Daoy (cell line): ENCODE data around the gene B9D2. TPM values are rescaled to one million over a fixed set of nuclear protein-coding genes. Genes with fewer than 3 reads are reported as not detected.
"Not testable (repeated sequence)": the region's sequence is repeated elsewhere in the genome, so short reads cannot be mapped to it uniquely, and the experiment has no call there.

Experiments
- DNase-seq: peaks from one replicate; pipeline ENCODE4 v3.0.0-alpha.2; 2015; ENCODE audit warnings: low read depth
- total RNA-seq: library from RNA; depleted of rRNA; stranded (reverse); fragments of >200 nt; shearing (Covaris generic); gene quantifications from 2 replicates; pipeline ENCODE4 v1.2.3, GENCODE V29; 2014; rRNA removed

Gene B9D2, protein sequence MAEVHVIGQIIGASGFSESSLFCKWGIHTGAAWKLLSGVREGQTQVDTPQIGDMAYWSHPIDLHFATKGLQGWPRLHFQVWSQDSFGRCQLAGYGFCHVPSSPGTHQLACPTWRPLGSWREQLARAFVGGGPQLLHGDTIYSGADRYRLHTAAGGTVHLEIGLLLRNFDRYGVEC
- 4.9 and 14.8 TPM in 2 replicates for total RNA-seq

DNA sequence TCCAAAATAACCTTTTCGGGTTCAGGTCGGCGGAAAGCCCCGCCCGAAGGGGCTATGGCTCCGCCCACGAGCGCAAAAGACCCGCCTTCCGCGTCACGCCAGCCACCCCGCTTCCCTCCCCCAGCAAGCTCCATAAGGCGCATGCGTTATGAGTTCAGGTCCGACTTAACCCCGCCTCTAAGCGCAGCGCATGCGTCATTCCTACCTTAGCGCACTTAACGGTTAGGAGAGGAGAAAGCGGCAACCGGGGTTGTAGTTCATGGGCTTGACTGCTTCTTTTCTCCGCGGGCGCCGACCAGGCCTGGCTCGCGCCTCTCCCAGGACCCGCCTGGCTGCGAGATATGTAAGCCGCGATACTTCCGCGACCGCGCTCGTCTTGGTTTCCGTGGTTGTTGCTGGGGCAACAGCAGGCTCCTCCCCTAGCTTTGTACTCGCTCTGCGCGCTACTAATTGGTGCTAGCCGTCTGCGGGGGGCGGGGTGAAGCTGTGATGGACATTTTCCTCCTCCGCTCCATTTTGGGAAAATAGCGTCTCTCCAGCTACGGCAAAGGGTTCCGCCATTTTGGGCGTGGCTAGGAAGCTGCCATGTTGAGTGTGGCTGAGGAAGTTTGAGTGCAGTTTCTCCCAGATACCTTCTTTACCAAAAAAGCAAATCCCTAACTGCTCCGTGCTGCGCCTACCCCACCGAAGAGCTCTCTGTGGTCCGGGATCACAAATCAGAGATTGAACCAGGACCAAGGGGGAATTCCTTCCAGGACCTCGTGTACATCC is at the start of gene B9D2:
Gene B9D2, minus strand, starts transcription at position 397 of the 771 bp plus-strand sequence. CDS start 630 bp downstream, outside the sequence.
- DNase-seq, result peak; percentile 99

DNA sequence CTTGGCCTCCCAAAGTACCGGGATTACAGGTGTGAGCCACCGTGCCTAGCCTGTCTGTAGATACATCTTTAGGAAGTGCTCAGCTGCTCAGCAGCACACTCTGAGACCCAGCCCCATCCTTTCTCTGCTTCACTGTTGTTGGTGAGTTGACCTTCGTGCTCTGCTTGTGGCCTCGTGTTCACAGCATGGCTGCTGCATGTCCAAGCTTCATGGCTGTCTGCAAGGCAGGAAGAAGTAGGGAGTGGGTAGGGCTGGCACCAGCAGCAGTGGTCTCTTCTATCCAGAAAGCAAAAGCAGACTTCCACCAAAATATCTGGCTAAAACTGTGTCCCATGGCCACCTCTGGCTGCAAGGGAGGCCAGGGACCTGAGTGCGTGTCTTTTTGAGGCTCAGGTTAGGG is 49.0 kb upstream of the B9D2 start:
- DNase-seq, result no peak

DNA sequence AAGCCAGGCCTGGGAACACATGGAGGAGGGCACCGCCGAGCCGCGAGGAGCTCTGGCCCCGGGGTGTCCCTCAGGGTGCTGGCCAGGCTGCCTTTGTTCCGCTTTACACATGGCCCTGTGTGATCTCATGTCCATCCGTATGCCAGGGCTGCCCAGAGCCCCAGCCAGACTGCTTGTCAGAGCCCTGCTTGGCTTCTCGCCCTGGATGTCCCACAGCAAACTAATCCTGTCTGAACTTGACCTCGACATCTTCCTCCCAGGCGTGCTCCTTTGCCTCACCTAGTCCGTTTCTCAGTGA is 48.0 kb upstream of the B9D2 start:
- no peak for DNase-seq

DNA sequence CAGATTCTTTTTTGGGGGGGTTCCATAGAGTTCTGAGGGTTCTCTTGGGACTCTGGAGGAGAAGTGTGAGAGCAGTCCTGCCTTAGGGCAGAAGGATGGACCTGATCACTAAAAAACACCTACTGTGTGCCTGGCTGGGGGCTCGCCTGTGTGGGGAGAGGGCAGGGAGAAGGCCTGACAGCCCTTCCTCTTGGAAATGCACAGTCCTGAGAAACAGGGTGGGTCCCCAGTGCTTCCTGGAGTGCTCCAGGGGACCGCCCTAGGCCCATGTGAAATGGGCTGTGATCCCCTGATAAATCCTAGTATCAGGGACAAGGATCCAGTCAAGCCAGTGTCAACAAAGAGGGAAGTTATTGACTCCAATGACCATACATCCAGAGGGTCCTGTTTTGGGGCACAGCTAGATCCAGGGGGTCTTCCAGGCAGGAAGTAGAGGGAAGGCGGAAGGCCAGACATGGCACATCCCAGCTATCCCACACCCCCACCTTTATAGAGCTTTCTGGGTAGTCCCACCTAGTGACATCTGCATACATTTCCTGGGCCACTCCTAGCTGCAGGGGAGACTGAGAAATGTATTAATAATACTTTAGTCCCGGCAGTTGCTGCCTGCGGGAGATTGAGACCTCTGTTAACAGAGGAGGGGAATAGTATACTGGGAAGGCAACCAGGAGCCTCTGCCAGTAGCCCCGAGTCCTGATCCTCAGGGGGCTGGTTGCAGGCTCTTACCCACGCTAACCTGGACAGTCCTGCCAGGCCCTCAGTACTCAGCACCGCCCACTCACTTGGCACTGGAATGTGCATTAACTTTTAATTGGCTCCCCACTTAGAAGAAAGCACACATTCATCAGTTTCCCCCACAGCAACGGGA is 47.4 kb upstream of the B9D2 start:
- no peak for DNase-seq

DNA sequence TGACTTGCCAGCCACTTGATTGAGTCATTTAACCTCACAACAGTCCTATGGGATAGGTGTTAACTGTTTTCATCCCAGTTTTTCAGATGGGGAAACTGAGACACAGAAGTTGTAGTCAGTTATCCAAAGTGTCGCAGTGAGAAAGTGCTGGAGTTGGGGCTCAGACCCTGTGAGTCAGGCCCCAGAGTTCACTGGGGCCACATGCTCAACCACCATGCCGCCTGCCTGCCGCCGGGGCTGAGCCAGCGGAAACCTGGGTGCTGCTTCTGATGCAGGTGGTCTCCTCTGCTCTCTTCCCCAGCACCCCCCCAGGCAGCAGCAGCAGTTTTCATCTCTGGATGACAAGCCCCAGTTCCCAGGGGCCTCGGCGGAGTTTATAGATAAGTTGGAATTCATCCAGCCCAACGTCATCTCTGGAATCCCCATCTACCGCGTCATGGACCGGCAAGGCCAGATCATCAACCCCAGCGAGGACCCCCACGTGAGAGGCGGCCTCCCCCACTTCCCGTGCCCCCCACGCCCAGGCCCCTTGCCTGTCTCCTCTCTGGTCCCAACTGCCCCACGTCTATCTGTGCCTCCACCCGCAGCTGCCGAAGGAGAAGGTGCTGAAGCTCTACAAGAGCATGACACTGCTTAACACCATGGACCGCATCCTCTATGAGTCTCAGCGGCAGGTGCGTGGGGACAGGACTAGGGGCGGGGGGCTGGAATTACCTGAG is 46.5 kb upstream of the B9D2 start:
- no peak for DNase-seq

DNA sequence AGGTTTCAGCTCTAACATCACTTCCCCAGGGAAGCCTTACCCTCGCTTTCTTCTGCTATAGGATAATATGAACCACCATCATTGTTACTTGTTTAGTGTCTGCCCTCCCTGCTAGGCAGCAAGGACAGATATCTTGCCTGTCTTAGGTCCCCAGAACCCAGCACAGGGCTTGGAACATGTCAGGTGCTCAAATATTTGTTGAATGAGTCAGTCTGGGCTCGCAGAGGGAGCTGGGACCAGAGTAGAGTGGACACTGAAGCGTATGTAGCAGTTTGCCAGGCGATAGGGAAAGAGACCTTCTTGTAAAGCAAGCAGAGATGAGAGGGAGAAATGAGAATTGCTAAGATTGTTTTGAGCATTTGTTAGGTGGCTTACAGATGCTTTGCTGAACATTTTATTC is 45.3 kb upstream of the B9D2 start:
- DNase-seq, result peak; percentile 56

DNA sequence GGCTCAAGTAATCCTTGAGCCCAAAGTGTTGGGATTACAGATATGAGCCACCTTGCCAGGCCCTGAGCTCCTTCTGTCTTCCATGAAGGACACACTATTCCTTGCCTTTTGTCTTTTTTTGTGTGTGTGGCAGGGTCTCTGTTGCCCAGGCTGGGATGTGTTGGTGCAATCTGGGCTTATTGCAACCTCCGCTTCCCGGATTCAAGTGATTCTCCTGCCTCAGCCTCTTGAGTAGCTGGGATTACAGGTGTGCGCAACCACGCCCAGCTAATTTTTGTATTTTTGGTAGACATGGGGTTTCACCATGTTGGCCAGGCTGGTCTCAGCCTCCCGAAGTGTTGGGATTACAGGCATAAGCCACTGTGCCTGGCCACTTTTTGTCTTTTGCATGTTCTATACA is 44.9 kb upstream of the B9D2 start:
- DNase-seq, result not testable (repeated sequence)

DNA sequence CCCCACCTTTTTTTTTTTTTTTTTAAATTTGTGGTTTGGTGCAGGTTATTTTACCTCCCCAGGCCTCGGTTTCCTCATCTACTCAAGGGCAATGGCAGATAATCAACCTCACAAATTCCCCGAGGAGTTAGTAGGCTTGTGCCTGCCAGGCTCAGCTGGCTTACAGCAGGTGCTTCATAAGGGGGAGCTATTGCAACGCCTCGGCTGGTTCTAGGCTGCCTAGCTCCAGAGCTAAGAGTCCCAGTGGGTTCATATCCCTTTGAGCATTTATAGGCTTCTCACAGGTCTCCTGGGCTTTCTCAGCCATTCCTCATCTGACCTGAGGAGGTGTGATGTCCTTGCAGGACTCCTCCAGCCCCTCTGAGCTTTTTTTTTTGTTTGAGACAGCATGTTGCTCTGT is 44.3 kb upstream of the B9D2 start:
- no peak for DNase-seq

DNA sequence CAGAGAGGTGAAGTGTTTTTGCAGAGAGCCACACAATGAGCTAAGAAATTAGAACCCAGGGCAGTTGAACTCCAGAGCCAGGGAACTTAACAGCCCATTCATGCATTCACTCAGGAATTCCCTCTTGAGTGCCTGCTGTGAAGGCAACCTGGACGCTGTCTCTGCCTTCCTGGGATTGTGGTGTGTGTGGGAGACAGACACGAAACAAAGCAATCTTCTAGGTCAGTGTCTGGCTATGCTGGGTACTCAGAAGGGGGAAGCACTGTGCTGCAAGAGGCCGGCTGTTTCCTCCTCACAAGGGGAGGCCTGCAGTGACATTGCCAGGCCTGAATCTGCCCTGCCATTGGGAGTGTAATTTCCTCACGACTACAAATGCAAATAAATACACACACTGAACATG is 43.3 kb upstream of the B9D2 start:
- no peak for DNase-seq

DNA sequence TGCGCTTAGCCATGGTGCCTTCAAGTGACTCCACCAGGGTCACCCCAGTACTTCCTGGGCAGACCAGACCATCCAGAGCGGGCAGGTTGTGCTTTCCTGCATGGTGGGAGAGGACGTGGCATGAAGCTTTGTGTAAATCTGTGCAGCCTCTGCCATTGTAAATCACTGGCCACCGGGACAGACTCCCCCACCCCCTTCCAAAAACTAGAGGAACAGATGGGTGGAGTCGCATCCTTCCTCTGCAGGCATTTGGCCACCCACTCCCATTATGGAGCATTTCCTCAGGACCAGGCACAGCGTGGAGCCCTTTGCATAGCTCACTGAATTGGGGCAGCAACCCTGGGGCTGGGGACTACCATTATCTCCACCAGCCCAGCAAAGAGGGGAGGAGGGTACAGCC is 41.8 kb upstream of the B9D2 start:
- no peak for DNase-seq

DNA sequence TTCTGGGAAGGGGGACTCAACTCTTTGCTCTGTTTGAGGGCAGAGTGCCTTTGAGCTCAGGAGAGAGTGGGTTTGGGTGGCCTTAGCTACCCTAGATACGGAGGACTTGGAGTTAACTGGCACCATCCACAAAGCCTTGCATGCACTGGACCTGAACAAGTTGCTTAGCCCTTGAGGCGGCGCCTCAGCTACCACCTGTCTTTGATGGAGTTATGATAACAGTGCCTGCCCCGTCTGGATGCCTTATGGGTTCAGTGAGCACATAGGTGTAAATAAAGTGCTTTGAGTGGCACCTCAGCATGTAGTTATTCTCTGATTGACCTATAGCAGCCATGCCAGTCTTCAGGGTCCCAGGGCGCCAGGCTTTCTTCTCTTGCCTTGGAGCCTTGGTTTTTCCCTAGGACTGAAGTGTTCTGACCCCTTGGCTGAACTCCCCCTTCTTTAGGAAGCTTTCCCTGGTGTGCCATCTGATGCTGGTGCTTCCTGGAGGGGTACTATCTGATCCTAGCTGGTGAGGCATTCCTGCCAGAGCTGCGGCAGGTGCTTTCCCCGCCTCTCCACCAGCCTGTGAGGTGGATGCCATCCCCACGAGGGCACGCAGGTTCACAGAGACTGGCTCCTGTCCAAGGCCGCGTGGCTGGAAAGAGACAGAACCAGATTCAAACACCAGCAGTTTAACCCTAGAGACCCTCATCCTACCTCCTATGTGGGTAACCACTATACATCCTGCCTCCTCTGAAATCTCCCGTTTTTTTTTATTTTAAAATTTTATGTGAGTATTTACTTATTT is 39.4 kb upstream of the B9D2 start:
- no peak for DNase-seq

DNA sequence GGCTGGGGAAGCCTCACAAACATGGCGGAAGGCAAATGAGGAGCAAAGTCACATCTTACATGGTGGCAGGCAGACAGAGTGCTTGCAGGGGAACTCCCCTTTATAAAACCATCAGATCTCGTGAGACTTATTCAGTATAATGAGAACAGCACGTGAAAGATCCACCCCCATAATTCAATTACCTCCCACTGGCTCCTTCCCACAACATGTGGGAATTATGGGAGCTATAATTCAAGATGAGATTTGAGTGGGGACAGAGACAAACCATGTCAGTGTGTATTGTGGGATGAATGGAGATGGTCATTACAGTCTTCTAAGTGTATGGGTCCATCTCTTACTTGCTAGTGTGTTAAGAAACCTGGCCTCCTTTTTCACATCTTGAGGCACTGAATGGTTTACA is 38.1 kb upstream of the B9D2 start:
- DNase-seq, result no peak

DNA sequence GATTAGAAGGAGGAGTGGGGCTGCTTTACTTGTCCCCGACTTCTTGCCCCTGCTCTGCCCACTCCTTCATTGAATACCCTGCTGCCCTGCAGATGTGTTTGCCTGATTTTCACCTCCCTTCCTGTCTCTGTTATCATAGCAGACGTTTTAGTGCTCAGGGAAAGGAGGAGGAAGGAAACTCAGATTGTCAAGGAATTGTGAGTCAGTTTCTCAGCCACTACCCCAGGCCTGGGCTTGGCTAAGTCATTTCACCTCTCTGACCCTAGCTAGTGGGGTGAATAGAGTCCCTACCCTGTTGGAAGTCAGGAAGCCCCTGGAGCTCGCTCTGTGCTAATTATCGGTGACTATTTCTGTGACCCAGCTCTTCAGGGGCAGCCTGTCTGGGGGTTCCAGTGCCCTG is 37.5 kb upstream of the B9D2 start:
- DNase-seq, result no peak

DNA sequence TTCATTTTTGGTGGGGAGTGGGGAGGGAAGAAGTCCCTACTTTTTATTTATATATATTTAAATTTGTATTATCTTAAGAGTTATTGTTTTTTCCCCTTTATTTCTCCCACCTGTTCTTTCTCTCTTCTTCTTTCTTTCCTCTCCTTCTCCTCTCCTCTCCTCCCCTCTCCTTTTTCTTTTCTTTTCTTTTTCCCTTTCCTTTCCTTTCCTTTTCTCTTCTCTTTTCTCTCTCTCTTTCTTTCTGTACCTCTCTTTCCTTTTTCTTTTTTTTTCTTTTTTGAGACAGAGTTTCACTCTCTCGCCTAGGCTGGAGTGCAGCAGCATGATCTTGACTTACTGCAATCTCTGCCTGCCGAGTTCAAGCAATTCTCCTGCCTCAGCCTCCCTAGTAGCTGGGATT is 35.6 kb upstream of the B9D2 start:
- no peak for DNase-seq

DNA sequence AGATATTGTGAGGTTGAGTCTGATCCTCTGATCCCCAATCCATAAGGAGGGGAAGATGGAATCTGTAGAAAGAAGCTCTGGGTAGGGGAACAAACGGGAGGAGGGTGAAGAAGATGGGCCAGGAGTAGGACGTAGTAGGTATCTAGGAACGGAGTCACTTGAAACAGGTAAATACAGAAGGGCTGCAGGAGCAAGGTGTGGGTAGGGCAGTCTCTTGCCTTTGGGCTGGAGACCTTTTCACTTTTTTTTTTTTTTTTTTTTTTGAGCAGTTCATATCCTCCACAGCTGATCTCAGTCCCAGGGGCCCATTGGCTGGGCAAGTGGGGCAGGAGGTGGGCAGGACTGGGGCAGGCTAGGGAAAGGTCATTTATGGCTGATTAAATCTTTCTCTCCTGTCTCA is 35.1 kb upstream of the B9D2 start:
- DNase-seq, result no peak

DNA sequence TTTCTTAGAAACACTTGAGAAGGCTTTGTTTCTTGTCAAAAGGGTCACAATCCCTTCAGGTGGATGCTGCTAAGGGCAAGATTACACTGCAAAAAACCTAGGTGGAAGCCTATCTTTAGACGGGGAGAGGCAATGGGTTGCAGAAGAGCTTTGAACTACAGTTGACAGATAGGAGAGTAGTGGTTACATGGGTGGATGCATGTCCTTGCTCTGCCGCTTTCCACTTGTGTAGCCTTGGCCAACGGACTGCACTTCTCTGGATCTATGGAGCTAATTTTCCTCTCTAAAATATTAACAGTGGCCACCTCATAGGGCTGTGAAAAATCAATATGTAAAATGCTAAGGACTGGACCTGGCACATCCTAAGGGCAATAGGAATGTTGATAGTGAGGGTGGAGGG is 34.6 kb upstream of the B9D2 start:
- no peak for DNase-seq

DNA sequence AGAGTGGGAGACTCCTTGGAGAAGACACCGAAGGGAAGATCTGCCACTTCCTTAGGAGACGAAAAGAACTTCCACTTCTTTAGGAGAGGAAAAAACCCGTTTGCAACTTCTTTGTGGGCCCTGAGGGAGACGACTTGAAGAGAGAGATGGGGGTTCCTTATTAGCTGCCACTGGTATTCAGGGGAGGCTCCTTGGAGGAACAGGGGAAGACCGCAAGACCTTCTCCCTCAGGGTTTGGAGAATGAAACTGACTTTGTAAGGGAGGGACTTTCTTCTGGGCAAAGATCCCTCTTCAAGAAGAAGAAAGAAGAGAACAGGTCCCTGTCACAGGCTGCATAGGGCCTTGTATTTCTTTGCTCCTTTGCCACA is 34.1 kb upstream of the B9D2 start:
- no peak for DNase-seq

DNA sequence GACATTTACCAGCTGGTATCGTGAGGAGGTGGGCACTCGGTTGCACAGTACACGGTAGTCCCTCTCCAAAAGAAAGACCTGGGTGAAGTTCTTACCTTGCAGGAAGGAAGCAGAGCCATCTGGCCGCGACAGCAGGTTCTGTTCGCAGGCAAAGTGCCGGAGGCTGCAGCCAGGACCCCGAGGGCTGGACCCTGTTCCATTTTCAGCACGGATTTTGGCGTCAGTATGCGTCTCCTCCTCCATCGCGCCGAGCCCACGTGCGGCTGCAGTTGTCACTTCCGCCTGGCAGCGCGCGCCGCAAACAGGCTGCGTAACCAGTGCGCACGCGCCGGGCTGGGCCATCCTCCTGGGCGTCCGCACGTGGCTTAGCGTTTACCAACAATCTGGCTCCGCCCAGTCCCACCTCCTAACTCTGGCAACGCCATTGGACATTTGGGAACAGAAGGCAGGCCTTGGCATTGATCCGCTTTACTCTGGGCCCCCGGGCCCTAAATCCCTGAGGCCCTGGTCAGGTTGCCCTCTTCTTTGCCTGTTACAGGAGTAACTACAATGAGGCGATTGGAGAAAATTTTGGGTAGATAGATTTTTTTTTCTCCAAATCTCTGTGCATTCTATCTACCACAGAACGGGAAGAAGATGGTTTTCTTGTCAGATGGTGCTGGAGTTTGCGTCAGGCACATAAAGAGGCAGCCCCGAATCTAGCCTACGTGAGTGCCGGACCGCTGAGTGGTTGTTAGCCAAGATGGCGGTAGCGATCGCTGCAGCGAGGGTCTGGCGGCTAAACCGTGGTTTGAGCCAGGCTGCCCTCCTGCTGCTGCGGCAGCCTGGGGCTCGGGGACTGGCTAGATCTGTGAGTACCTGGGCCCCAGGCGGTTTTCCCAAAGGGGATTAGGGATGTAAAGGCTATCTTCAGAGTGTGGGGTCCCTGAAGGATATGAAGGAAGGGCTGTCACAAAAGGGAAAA is 33.4 kb upstream of the B9D2 start, which contains the start of the genes BCKDHA and EXOSC5:
Gene BCKDHA, plus strand, starts transcription at position 733 of the 964 bp plus-strand sequence. Its CDS starts 10 bp downstream, at position 743.
Gene EXOSC5, minus strand, starts transcription at position 274 of the 964 bp plus-strand sequence. Its CDS starts 31 bp downstream, at position 243.
- DNase-seq, result peak; percentile 100

DNA sequence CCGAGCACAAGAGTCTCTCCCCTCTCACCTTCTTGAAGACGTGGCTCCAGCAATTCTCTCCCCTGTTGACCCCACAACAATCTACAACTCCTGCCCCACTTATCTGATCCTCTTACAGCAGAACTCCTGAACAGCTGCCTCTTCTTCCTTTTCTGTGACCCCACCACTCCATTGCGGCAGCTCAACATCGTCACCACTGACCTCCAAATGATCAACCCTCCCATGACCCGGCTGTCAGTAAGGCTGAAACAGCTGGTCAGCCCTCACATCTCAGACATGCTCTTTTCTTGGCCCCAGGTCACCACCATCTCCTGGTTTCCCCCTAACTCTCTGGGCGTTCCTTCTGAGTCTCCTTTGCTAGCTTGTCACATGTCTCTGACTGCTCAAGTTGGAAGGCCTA is 31.4 kb upstream of the B9D2 start:
- DNase-seq, result no peak

DNA sequence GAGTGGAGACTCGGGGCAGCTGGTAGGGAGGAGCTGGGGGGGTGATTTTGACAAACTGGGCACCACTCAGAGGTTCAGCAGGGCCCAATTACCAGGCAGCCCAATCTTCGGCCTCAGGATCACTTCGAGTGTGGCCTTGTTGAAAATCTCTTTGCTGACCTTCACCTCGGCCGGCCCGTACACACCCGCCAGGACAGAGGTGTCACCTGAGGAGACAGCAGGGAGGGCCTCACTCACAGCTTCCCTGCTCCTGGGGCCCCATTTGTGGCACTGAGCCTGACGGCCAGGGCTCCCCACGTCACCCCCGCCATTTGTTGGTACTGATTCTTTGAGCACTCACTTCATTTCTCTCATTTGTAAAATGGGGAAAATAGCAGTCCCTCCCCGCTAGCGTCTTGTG is 28.8 kb upstream of the B9D2 start:
- DNase-seq, result no peak
